ENCODE measurements around the gene ICE1.
"Not testable (repeated sequence)": the region's sequence is repeated elsewhere in the genome, so short reads cannot be mapped to it uniquely, and the experiment has no call there.

The ICE1 gene

GRCh38 chr5:5387192-5387591 lies 35.3 kb upstream of the ICE1 start:
- DNase-seq (ENCODE audit: low read depth) = no peak
- no peak for TF ChIP-seq CTCF (IDR thresholded peaks at IDR 0.05; ENCODE audit: low read depth, low read length, missing control alignments)
- H3K4me3 ChIP-seq (ENCODE audit: low read depth, low read length) = no peak overlapping the region

DNA sequence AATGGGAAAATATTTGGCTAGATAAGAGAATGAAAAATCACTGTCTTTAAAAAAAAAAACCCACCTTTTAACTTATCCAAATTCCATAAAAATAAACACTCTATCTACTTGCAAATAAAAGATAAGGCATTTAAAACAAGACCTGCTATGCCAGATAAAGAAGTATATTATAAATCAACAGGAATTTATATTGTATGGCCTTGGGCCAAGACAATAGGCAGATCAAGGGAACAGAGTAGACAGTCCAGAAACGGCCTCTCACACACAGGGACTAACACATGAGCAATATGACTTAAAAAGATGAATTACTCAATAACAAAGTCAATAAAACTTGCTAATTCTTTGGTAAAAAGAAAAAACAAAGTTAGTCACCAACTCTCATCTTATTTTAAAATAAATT lies 34.7 kb upstream of the ICE1 start:
- H3K4me3 ChIP-seq (ENCODE audit: low read depth, low read length) = no peak overlapping the region
- no peak for TF ChIP-seq CTCF (IDR thresholded peaks at IDR 0.05; ENCODE audit: low read depth, low read length, missing control alignments)
- DNase-seq (ENCODE audit: low read depth) = no peak

DNA sequence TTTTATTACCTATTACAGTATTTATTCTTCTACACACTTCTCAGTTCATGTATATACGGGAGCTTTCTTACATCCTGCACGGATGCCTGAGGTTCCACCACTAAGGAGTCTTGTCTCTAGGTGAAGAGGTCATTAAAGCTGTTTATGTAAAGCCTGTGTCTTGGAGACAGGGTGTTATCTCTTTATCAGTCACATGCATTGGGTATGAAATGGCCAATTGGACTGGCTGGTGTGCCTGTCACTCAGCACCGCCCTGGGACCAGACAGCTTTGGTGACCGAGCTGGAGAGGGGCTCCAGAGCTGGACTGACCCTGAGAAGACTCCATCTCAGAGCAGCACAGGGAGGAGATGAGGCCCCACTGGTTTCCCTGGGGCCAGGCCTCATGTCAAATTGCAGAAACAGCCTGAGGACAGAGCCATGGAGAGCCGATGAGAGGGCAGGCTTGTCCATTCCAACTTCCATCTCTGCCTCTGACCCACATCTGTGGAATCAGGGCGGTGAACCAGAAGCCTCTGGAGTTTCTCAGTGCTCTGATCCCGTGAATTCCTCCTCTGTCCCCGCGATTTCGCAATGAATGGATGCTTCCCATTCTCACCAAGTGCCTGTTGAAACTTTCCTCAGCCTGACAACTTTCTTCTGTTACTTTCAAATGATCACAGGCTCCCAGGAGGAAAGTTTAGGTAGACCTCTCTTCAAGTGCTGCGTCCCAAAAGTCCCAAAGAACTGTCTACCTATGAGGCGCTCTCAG lies 32.2 kb upstream of the ICE1 start:
- not testable (repeated sequence) for DNase-seq (ENCODE audit: low read depth); H3K4me3 ChIP-seq (ENCODE audit: low read depth, low read length)

GRCh38 chr5:5392504-5392903 lies 30.0 kb upstream of the ICE1 start:
- DNase-seq (ENCODE audit: low read depth); H3K4me3 ChIP-seq (ENCODE audit: low read depth, low read length): not testable (repeated sequence)

GRCh38 chr5:5394384-5394986 lies 28.0 kb upstream of the ICE1 start:
- not testable (repeated sequence) for DNase-seq (ENCODE audit: low read depth); H3K4me3 ChIP-seq (ENCODE audit: low read depth, low read length)

DNA sequence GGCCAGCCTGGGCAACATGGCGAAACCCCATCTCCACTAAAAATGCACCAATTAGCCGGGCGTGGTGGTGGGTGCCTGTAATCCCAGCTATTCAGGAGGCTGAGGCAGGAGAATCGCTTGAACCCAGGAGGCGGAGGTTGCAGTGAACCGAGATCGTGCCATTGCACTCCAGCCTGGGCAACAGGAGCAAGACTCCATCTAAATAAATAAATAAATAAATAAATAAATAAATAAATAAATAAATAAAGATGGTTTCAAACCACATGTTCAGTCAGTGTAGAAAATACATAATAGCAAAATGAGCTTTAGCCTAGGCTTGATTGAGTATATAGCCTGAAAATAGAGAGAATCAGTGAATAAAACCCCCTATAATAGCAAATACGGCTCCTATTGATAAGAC lies 27.4 kb upstream of the ICE1 start:
- DNase-seq (ENCODE audit: low read depth); H3K4me3 ChIP-seq (ENCODE audit: low read depth, low read length): not testable (repeated sequence)

- no peak for TF ChIP-seq CTCF (IDR thresholded peaks at IDR 0.05; ENCODE audit: low read depth, low read length, missing control alignments)
- H3K4me3 ChIP-seq (ENCODE audit: low read depth, low read length) = no peak overlapping the region
- DNase-seq (ENCODE audit: low read depth) = no peak
These were observed 24.4 kb upstream of the ICE1 start for GRCh38 chr5:5398071-5398470.

DNA sequence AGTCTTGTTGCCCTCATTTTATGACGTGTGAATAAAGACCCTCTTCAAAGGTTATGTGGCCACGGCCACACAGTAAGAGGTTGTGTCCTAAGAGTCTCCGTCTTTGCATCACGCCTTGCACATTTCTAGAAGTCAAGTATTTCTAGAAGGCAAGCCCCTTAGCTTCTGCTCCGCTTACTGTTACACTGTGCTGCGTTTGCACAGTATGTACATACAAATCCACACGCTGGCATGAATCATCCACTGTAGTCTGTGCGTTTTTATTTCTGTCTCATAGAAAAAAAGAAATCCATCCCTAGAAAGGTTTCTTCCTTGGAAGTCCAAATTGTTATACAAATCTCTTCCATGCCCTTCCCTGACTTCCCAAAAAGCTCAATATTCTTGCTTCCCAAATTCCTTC lies 21.4 kb upstream of the ICE1 start:
- no peak for DNase-seq (ENCODE audit: low read depth)
- no peak overlapping the region for H3K4me3 ChIP-seq (ENCODE audit: low read depth, low read length)
- TF ChIP-seq CTCF (IDR thresholded peaks at IDR 0.05; ENCODE audit: low read depth, low read length, missing control alignments) = no peak

DNA sequence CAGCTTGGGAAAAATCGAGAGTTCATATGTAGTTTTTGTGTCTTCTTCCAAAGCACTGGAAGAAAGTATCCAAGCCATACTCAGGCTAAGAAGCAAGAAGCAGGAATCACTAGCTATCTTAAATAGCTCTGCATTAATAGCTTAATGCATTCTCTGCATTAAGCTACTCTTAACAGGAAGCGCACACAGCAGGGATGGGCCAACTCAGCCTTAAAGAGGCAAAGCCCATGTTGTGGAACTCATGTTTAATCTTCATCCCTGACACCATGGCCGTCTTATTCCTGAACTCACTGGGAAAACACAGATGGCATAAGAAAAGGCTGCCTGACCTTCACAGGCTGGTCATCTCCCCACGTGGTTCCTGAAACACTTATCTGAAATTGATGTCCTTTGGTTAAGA lies 18.7 kb upstream of the ICE1 start:
- no peak for TF ChIP-seq CTCF (IDR thresholded peaks at IDR 0.05; ENCODE audit: low read depth, low read length, missing control alignments)
- H3K4me3 ChIP-seq (ENCODE audit: low read depth, low read length) = no peak overlapping the region
- DNase-seq (ENCODE audit: low read depth) = no peak
